HG03066 (cell line): Measurements from ENCODE around the gene SEPTIN10.
A peak's percentile ranks its signal among the peaks of the same experiment; 100 is the strongest.

ENCODE experiments used
- ATAC-seq: cut with Tn5 transposase; IDR thresholded peaks from one replicate; pipeline ENCODE4 v1.9.1; 2021; ENCODE audit warnings: low read depth; ENCODE audit not compliant: unreplicated experiment

The SEPTIN10 gene

DNA sequence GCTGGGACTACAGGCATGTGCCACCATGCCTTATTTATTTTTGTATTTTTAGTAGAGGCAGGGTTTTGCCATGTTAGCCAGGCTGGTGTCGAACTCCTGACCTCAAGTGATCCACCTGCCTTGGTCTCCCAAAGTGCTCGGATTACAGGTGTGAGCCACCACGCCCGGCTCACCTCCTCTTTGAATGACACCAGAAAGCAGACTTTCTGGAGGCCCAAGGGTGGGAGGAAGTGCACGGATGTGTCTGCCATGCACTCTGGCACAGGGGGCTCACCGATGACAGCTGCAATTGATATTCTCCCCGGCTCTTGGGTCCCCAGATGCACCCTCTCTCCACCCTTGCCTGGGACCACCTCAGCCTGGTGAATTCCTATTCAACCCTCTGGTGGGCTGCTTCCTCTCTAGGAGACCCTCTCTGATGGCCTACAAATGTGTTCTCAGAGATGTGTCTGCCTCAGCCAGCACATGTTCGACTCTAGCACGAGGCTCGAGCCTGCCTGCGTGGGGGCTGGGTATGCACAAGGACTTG is 87.3 kb downstream of the SEPTIN10 start:
- ATAC-seq: no peak

DNA sequence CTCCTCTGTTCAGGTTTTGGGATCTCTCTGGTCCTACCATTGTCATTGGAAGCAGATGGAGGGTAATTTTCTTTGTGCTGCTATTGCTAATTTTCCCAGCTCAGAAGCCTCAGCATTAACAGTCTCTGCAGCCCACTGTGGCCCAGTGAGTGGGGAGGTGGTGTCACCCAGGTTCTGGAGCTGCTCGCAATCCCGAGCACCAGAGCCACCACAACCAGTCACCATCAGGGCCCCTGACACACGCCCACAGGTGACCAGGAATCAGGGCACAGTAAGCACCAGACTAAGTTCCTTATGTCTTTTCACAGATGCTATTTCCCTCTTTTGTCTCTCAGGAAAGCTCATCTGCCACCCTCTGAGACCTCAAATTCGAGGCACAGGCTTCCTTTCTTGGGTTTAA is 87.9 kb downstream of the SEPTIN10 start:
- no peak for ATAC-seq

DNA sequence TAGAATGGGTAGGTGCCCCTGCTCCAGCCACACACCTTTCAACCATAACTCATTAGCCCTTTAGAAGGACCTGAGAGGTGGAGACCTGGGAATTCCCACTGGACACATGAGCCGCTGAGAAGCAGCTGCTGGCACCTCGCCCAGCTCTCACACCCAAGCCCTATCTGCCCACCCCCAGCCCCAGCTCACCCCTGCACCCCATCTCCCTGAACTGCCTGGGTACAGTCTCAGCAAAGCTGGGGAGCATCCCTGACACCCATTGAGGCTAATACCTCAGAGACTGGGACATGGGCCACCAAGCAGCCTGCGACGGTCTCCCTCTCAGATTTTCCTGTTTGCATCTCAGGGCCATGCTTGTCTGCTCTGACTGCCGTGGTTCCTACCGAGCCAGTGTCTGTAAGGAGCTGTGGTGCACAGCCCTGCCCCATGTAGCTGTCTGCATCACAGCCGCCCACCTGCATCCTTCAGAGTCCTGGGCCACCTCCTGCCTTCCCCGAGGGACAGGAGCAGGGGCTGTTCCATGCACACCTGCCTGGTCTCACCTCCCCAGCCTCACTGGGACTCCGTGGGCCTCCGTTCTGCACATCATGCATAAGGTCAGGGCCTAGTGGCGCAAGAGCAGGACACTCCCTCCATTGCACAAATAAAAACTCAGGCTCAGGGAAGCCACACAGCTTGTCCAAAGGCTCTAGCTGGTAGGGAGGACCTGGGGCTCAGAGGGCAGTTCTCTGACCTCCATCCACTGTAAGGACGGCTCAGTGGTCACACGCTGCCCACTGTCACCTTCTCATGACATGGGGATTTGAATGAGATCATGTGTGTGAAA is 90.0 kb downstream of the SEPTIN10 start:
- ATAC-seq: no peak

DNA sequence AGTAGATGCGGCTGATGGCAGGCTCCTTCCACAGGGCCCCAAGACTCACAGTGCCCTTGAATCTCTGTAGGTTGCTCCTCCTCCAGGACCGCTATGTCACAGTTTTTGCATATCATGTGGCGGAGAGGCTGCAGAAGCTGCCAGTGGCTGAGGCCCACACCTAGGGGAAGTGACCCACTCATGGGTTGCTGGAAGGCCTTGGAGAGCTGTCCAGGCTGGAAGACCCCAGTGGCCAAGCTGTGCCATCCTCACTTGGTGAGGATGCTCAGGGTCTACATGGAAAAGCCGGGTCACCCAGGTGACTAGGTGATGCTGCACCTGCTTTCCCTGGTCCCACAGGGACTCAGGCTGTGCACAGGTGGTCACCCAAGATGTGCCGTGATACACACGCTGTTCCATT is 90.6 kb downstream of the SEPTIN10 start:
- no peak for ATAC-seq

DNA sequence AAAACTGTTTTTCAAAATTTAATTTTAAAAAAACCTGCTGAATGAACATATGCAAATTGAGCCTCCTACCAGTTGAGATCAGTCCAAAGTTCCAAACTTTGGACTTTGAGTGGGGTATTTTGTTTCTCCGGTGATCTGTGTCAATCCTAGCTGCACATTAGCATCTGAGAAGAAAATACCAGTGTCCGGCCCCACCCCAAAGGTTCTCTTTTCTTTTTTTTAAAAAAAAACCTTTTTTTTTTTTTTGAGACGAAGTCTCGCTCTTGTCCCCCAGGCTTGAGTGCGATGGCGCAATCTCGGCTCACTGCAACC is 91.7 kb downstream of the SEPTIN10 start:
- ATAC-seq: no peak

DNA sequence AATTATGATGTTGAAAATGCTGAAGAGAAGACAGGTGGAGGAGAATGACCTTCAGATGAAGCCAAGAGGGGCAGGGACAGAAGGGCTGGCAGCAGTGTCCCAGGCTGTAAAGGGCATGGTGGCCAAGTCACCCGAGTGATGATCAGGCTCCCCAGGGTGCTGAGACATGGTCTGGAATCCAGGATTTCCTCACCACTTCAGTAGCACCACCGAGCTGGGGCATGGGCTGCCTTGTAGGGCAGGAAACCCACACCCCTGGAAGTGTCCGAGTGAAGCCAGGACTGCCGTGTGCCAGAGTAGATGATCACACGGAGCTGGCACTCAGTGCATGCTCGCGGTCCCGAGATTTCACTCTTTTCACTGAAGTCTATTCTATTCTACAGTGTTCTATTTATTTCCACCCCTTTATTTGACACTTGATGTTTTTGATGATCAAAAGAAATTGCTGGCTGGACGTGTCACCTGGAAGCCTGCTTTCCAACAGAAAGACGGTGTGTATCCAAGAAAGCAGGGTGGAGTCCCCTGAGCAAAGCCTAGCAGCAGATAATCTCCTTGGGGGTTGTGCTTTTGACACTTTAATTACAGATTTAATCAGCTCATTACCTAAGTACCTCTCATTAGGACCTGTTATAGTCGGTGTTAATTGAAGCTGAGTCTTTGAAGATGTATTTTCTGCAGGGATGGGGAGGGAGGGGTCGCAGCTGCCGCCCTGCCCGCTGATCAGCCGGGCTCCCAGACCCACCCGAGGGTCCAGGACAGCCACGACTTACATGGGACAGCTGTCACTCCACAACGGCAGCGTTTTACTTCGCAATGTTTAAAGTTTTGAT is 92.3 kb downstream of the SEPTIN10 start:
- ATAC-seq: no peak

DNA sequence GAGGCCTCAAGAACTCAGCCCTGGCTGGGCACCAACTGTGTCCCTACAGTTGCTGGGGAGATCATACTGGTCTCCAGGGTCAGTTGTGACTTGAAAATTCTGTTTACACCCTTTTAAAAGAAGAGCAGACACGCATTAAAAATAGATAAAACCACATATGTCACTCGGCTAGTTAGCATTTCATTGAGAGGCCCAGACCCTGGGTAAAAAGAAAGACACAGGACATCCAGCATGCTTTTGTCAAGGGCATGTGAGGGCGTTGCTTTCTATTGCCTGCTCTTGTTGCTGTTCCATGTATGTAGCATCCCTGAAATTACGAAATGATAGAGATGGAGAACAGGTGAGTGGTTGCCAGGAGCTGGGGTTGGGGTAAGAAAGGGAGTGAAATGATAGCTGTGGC is 94.3 kb downstream of the SEPTIN10 start:
- ATAC-seq: no peak

DNA sequence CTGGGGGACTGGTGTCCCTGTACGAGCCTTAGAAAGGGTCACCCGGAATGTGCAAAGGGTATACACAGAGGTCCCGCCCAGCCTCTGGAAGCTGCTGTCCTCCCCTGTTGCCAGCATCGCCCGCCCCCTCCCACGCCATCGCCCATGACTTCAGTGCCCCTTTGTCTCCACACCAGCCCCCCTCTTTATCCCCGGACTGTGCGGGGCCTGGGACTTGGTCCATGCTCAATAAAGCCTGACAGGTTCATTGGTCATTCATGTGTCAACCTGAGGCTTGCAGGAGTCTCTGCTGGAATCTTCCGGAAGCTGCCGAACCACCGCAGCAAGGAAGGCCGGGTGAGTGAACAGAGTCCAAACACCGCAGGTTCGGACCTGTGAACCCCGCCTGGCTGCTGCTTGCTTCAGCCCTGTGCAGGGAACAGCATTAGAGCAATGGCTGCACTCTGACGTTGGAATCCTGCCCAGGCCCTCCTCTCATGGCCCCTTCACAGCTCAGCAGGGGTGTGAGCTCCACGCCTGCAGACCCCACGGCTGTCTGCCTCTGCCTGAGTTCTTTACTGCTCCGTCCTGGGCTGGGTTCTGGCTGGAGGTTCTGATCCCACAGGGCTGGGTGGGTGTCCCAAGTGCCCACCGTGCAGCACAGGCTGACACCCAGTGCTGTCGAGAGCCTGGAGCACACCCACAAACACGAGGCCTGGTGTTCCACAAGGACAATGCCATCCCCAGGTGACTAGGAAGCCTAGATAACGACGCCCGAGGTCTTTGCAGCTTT is 96.5 kb downstream of the SEPTIN10 start:
- no peak for ATAC-seq

DNA sequence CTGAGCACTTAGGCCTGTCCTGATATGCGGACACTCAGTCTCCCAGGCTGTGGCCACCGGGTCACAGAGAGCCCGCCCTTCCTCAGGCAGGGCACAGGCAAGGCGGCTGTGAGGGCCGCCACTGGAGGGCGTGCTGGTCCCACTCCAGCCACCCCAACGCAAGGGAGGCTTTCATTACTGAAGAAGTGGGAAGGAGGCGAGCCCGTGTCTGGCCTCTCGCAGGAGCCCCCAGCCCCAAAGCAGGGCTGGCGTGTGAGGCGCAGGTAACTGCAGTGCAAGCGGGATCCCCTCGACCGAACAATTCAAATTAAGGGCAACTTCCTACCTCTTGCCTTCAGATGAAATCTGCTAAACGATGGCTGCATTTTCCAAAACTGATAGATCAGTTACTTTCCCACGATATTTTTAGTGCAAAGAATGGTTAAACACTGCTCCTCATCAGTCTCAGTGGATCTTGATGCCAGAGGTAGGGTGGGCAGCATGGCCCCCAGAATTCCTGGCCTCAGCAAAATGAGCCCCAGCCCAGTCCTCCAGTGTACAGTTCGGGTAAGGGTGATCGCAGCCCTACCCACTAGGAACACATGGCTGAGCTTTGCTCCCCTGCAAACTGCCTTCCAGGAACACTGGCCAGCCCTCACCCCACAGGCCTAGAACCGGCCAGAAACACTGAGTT is 97.2 kb downstream of the SEPTIN10 start:
- no peak for ATAC-seq

DNA sequence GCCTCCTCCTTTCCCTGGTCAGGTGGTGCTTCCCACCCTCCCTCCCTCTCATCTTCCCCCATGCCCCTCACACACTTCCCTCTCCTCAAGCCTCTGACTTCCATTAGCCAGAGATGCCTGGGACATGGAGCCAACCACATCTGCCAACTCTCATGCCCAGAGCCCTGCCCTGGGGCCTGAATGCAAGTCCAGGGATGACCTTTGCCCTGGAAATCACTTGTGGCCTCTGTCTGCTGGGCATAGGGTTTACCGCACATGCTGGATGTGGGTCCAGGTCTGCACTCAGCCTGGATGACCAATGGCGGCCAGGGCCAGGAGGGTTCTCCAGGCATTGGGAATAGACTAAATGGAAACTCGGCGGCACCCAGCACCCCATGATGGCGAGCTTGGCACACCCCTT is 98.9 kb downstream of the SEPTIN10 start:
- ATAC-seq: no peak

DNA sequence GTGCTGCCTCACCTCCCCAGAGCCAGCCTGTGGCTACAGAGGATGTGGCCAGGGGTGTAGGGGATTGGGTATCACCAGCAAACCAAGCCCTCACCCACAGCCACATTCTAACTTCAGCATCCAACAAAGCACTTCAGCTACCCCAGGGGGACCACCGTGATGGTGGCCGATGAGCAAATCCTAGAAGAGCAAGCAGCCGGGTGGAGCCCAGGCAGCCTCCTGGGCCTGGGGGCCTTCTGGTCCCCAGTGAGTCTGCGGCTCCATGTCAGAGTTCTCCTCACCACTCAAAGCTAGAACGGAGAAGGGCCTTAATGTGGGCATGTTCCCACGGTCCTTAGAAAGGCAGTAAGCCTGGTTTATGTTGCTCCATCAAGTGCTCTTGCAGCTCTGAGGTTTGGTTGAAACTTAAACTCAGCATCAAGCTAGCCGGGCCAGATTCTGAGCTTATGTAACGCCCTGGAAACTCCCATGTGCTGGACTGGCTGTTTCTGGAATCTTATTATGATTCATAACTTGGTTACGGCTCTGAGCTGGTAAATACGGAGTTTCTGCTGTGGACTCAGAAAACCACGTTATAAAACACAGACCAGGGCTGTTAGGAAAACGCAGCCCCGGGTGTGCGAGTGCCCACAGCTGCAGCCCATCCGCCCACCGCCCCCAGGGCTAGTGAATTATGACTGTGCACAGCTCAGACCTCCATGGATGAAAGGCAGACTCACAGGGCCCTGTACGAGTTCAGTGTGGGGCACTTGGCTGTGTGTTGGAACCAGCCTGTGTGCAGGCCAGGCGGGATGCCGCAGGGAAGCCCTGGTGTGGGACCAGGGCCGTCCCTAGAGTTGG is 99.8 kb downstream of the SEPTIN10 start:
- ATAC-seq: peak; percentile 50

DNA sequence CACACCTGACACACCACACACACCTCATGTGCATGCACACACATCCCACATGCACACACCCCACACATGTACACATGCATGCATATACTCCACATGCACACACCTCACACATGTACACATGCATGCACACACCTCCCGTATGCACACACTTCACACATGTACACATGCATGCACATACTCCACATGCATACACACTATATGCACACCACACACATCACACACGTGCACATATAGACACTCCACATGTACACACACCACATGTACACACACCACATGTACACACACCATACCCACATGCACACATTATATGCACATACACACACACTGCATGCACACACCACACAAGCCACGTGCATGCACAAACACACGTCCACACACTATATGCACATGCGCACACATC is 100.5 kb downstream of the SEPTIN10 start:
- ATAC-seq: no peak

DNA sequence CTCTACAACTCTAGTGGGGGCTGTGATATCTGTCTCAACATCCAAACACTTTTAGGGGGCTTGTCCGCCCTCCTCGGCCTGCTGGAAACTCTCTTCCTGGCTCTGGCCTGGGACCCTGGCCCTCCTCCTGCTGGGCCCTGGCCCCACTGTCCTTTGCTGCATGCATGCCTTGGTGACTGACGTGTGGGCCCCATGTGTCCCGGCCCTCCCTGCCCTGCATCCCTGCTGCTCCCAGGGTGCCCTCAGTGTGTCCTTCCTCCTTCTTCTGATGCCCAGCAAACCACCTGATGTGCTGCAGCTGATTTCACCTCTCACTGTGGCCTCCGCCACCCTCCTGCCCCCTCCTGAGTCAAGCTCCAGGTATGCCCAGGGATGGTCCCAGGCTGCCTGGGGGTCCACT is 101.7 kb downstream of the SEPTIN10 start:
- no peak for ATAC-seq

DNA sequence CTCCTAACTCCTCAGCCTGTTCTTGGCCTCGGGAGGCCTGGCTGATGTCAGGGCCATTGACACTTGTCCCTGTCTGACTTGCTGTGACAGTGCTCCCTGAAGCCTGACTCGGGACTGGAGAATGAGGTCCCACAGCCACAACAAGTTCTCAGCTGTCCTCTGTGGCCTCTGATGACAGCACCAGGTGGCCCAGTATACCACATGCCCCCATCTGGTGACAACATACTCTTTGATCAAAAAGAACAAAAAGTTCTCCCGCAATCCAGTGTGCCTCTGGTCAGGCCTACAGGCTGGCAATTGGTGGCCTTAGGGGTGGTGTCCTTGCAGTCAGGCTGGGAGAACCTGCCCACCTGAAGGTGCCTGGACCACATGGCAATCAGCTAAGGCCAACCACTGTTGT is 102.6 kb downstream of the SEPTIN10 start:
- no peak for ATAC-seq

DNA sequence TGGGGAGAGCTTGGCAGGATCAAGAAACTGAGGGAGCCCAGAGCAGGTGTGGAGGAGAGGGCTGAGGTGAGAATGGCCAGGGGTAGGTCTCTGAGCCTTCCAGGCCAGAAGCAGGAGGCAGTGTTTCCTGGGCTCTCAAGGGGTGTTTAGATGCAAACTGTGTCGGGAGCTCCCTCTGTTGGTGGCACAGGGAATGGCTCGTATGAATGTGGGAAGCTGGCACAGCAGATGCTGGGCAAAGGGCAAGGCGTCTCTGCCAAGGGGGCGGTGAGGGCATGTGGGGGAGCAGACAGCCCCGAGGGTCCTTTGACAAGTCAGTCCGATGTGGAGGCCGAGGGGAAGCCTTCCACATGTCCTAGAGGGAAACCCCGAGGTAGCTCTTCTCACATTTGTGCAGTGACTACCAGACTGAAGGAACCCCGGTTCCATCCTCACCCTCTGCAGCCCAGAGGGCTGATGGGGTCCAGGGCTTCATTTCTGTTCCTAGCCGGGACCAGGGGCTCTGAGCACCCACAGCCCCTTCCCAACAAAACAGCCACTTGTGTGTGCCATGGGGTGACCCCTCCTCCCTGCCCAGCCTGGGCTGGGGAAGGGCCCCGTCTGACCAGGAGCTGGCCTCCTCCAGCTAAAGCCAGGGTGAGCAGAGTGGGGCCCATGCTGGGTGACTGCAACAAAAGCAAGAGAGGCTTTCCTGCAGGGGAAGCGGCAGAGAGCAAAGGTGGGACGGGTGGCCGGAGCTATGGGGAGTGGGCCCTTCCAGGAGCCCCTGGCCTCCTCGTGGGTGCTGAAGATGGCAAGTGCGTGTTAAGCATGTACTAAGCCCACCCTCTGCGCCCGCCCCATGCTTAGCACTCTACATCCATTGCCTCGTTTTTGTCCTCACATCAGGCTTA is 103.4 kb downstream of the SEPTIN10 start:
- no peak for ATAC-seq

DNA sequence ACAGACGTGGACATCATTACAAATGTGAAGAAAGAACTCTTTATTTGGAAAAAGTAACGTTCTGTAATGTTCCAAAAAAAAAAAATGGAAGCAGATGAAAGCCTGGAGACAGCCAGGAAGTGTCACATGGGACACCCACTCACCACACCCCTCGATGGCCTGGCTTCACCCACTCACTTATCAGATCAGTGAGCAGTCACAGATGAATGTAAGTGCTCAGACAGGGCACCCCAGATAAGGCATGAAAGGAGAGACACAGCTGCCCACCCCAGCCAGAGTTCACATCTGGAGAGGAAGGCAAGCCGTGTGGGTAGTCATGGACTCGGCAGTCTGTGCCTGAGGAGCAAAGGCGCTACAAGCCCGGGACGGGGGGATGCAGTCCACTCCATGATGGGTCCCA is 105.2 kb downstream of the SEPTIN10 start:
- ATAC-seq: no peak

DNA sequence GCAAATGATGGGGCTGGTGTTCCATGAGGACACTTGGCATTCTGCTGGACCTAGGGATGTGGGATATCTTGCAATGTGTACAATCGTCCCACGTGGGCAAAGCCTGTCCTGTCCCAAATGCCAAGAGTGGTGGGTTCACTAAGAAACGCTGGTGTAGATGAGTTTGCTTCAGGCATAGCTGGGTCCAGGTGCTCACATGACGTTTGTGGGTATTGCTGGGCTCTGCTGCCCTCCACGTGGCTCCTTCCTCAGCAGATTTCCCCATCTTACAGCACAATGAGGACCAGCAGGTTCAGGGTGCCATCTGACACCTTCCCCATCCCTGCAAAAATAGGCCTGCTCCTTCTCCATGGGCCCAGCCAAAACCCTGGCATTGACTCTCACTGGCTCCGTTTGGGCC is 105.9 kb downstream of the SEPTIN10 start:
- no peak for ATAC-seq

DNA sequence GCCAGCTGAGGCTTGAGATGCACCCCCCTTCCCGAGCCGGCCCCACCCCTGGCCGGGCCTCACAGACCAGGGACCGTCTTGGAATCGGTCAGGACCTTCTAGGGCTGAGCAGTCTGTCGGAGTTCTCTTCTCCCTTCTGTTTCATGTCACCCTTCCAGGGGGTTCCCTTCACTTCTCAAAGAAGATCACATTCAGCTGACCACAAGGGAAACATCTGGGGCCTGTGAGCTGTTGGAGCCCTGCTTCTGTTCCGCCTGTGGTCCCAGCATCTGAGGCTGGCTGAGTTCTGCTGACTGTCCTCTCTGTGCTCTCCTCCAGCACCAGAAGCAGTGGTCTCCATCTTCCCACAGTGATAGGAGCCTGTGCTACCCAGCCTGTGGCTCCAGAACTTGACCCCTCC is 106.5 kb downstream of the SEPTIN10 start:
- no peak for ATAC-seq

DNA sequence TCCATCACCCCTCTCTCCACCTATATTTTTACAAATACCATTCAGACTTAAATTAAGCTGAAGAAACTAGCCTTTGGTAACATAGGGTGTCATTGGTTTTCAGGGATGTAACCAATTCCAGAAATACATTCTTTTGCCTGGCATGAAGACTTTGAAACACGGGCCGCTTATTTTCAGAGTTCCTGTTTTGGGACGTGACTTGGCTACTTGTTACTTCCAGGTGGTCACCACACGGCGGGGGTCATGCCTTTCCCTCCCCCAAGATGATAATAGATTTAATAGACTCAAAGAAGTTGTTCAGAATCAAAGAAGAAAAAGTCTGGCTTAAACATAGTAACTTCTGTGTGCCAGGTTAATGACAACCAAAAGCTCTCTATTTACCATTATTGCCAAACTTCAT is 110.6 kb downstream of the SEPTIN10 start:
- no peak for ATAC-seq
